Cardiac septum (tissue), 1 donor: ENCODE data around the gene LSM14A. TPM values are rescaled to one million over a fixed set of nuclear protein-coding genes. Genes with fewer than 3 reads are reported as not detected.
"Not testable (repeated sequence)": the region's sequence is repeated elsewhere in the genome, so short reads cannot be mapped to it uniquely, and the experiment has no call there.

Experiments used
- DNase-seq: peaks from one replicate; pipeline ENCODE4 v3.0.0-alpha.2; 2020; ENCODE audit warnings: low spot score
- intact Hi-C: fragments of 100-400 bp; cut with DNase I; formaldehyde crosslinking; loops from one replicate; pipeline ENCODE4 v1.14.0; 2022
- total RNA-seq: library from RNA; stranded (reverse); fragmentation: NEBNext Ultra II Directional; extraction: Animal tissue kit (Norgen Biotek cat#: 25700); gene quantifications from one replicate; pipeline ENCODE4 v1.2.1, GENCODE V29; 2021
- donor health status: DM: no; HTN: no; CAD: no.

Gene LSM14A
- total RNA-seq, 1 donor from 2014 or later = 69.5 TPM

- DNase-seq = no peak
- intact Hi-C loops = no loop called here
Measured at GRCh38 chr19:34184880-34185491, 12.7 kb downstream of the LSM14A start.

- intact Hi-C loops = no loop called here
- no peak for DNase-seq
Measured at GRCh38 chr19:34186205-34186604, 13.9 kb downstream of the LSM14A start.

DNA sequence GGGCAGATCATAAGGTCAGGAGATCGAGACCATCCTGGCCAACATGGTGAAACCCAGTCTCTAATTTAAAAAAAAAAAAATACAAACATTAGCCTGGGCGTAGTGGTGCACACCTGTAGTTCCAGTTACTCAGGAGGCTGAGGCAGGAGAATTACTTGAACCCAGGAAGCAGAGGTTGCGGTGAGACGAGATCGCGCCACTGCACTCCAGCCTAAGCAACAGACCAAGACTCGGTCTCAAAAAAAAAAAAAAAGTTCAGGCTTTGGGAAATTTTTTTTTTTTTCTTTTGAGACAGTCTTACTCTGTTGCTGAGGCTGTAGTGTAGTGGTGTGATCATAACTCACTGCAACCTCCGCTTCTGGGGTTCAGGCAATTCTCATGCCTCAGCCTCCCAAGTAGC is 14.7 kb downstream of the LSM14A start:
- DNase-seq = no peak
- intact Hi-C loops = no loop called here

DNA sequence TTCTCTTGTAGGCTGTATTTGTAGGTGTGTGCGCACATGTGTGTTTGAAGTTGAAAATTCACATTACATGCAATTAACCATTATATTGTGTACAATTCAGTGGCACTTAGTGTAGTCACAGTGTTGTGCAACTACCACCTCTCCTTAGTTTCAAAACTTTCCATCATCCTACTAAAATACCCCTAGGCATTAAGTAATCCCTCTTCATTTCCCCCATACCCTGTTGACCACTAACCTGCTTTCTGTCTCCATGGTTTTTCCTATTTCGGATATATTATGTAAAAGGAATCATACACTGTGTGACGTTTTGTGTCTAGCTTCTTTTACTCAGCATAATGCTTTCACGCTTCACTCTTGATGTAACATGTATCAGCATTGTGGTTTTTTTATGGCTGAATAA is 16.1 kb downstream of the LSM14A start:
- intact Hi-C loops = no loop called here
- DNase-seq = no peak

DNA sequence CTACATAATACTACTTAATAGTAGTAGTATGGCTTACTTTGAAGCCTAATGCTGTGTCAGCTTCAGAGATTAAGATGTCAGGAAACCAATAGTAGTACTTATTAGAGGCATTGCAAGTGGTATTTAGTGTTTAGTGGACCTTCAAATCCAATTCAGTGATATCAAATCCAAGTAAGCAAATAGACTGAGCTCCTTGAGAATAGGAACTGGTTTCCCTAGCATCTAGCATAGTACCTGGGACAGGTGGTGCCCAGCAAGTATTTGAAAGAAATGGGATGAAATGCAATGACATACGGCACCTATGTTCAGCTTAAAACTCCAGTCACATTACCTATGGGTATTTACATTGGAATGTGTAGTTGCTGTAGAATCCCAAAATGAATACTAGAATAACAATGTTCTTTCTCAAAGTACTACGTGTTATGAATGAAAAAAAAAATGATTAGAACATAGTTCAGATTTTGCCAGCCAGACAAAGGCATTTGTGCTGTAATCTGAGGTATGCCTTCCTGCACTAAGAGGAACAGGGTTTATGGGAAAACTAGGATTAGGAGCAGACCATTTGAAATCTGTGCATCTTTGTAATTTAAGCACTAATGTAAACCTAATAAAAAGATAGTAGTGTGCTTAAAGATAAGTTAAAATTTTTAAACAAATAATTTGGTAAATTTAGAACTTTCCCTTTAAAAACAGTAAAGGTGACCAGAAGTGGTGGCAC is 17.1 kb downstream of the LSM14A start:
- no peak for DNase-seq

GRCh38 chr19:34189917-34190425 is 17.7 kb downstream of the LSM14A start:
- DNase-seq = no peak
- intact Hi-C loops = no loop called here

More for the DNA sequence above, 17.1 kb downstream of the LSM14A start:
- intact Hi-C loops = no loop called here

GRCh38 chr19:34191355-34191962 is 19.2 kb downstream of the LSM14A start:
- no peak for DNase-seq
- intact Hi-C loops = no loop called here

- intact Hi-C loops = no loop called here
- no peak for DNase-seq
Measured at GRCh38 chr19:34193439-34193838, 21.1 kb downstream of the LSM14A start.

DNA sequence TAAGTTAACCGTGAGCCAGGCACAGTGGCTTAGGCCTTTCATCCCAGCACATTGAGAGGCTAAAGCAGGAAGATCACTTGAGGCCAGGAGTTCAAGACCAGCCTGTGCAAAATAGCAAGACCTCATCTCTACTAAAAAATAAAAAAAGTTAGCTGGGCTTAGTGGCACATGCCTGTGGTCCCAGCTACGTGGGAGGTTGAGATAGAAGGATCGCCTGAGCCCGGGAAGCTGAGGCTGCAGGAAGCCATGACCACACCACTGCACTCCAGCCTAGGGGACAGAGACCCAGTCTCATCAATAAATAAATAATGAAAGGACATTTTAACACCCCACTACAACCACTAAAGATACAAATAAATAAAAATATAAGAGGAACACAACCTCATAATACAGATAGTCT is 21.6 kb downstream of the LSM14A start:
- no peak for DNase-seq

GRCh38 chr19:34201133-34201532 is 28.8 kb downstream of the LSM14A start:
- DNase-seq = no peak
- intact Hi-C loops = no loop called here

More for the DNA sequence above, 21.6 kb downstream of the LSM14A start:
- intact Hi-C loops = no loop called here

- intact Hi-C loops = not testable (repeated sequence)
Measured at GRCh38 chr19:34205324-34205723, 33.0 kb downstream of the LSM14A start.

GRCh38 chr19:34208291-34208884 is 36.1 kb downstream of the LSM14A start:
- no peak for DNase-seq
- intact Hi-C loops = no loop called here

More at GRCh38 chr19:34205324-34205723, 33.0 kb downstream of the LSM14A start:
- not testable (repeated sequence) for DNase-seq

GRCh38 chr19:34209726-34210125 is 37.4 kb downstream of the LSM14A start:
- DNase-seq = no peak
- intact Hi-C loops = no loop called here

- DNase-seq = no peak
- intact Hi-C loops = no loop called here
Measured at GRCh38 chr19:34213283-34213682, 41.0 kb downstream of the LSM14A start.

GRCh38 chr19:34214040-34214439 is 41.7 kb downstream of the LSM14A start:
- intact Hi-C loops = no loop called here
- DNase-seq = no peak

DNA sequence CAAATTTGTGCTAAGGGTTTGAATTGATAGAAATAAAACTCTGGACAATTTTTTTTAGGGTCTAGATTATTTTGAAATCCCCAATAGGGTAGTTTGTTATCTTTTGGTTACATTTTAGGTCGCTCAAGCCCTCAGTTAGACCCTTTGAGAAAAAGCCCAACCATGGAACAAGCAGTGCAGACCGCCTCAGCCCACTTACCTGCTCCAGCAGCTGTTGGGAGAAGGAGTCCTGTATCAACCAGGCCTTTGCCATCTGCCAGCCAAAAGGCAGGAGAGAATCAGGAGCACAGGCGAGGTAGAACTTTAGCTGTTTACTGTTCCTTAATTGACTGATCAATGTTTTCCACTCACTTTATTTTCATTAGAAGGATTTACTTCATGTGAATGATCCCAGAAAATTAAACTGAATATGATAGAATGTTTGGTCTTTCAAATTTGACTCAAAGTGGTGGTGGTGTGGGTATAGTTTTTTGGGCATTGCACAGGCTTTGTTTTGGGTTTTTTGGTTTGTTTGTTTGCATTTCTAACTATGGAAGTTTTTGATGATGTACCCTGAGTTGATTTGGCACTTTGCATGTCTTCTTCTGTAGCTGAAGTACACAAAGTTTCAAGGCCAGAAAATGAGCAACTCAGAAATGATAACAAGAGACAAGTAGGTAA is 42.8 kb downstream of the LSM14A start:
- intact Hi-C loops = no loop called here
- no peak for DNase-seq

DNA sequence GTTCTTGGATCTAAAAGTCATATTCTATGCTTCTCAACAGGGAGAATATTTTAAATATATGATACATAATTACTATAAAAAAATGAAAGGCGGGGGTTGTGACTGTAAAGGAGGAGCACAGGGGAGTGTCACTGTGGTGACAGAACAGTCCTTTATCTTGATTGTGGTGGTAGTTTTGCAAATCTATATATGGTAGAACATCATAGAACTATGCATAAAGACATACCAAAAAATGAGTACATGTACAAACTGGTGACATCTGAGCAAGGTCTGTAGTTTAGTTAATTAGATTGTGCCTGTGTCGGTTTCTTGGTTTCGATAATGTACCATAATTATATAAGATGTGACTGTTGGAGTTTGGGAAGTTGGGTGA is 43.3 kb downstream of the LSM14A start:
- intact Hi-C loops = no loop called here
- no peak for DNase-seq

DNA sequence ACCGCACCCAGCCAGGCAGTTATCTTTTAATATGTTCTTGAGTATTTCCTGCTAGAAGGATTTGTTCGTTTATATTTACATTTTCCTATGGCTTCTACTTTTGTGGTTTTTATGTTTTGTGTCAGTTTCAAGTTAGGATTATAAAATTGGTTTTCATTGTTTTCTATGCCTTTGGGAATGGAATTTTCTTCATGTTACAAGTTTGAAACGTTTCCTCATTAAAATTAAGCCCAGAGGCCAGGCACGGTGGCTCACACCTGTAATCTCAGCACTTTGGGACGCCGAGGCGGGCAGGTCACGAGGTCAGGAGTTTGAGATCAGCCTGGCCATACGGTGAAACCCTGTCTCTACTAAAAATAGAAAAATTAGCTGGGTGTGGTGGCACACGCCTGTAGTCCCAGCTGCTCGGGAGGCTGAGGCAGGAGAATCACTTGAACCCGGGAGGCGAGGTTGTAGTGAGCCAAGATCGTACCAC is 44.5 kb downstream of the LSM14A start:
- DNase-seq, intact Hi-C loops: not testable (repeated sequence)

DNA sequence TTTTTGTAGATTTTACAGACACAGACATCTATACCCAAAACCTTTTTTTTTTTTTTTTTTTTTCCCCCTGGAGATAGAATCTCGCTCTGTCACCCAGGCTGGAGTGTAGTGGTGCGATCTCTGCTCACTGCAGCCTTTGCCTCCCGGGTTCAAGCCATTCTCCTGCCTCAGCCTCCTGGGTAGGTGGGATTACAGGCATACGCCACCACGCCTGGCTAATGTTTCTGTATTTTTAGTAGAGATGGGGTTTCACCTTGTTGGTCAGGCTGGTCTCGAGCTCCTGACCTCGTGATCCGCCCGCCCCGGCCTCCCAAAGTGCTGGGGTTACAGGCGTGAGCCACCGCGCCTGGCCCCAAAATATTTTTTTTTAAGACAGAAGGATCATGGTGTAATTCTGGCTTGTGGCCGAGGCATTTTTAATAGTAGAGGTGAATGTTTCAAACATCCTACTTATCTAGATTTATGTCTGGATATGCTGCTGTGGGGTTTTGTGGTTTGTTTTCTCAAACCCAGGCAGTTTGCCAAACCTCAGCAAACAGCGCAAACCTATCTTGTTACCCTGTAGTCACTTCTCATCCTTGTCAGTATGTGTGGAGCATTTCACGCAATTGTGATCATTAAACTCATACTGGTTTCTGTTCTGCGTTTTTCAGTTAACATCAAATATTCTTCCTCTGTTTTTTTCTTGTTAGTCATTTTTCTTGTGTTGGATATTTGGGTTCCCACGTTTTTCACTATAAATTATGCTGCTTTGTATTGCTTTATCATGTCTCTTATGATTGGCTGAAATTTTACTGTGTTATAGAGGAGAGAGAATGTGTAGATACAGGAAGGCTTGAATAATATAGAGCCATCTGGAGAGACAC is 45.9 kb downstream of the LSM14A start:
- no peak for DNase-seq
- intact Hi-C loops = no loop called here
